ENCODE results near the gene YWHAH. TPM values are rescaled to one million over a fixed set of nuclear protein-coding genes. Genes with fewer than 3 reads are reported as not detected.
A peak's percentile ranks its signal among the peaks of the same experiment; 100 is the strongest.

The YWHAH gene
- total RNA-seq, 1 donor = 146 TPM

- Histone ChIP-seq H4K20me1 (ENCODE audit: insufficient read depth, low read length) (no peaks in the 10 kb centered on the region), H2AFZ (ENCODE audit: low read length) (no peak overlapping the region), H3K27me3 (ENCODE audit: insufficient read depth, low read length) (no peaks in the 10 kb centered on the region), H3K79me2 (ENCODE audit: insufficient read depth, low read length) (no peaks in the 10 kb centered on the region), H3K9me3 (ENCODE audit: low read depth, low read length) (no peaks in the 10 kb centered on the region), H3K4me1 (ENCODE audit: insufficient read depth, low read length) (no peaks in the 10 kb centered on the region), H3K36me3 (ENCODE audit: insufficient read depth, low read length) (peaks cover 15% of the 10 kb centered on the region), H3K4me2 (ENCODE audit: insufficient read depth, low read length) (no peak overlapping the region), H3K4me3 (ENCODE audit: insufficient read depth, low read length) (no peak overlapping the region), H3K27ac (ENCODE audit: low read depth, low read length) (peak overlapping the region; percentile 2)
- peak; percentile 54 for DNase-seq (ENCODE audit: insufficient read length, low spot score, missing footprints)
- no peak for TF ChIP-seq CTCF (IDR thresholded peaks at IDR 0.05; ENCODE audit: extremely low read depth, low read depth, low read length)
Measured at GRCh38 chr22:31897842-31898805, 46.2 kb upstream of the YWHAH start.

GRCh38 chr22:31898926-31899325, 45.4 kb upstream of the YWHAH start:
- H3K27me3 ChIP-seq (ENCODE audit: insufficient read depth, low read length) = no peaks in the 10 kb centered on the region
- H3K4me3 ChIP-seq (ENCODE audit: insufficient read depth, low read length) = no peak overlapping the region
- TF ChIP-seq CTCF (IDR thresholded peaks at IDR 0.05; ENCODE audit: extremely low read depth, low read depth, low read length) = no peak
- no peaks in the 10 kb centered on the region for H3K79me2 ChIP-seq (ENCODE audit: insufficient read depth, low read length)
- no peak overlapping the region for H2AFZ ChIP-seq (ENCODE audit: low read length)
- no peak overlapping the region for H3K27ac ChIP-seq (ENCODE audit: low read depth, low read length)
- no peak for DNase-seq (ENCODE audit: insufficient read length, low spot score, missing footprints)
- H3K9me3 ChIP-seq (ENCODE audit: low read depth, low read length) = no peaks in the 10 kb centered on the region
- H3K4me1 ChIP-seq (ENCODE audit: insufficient read depth, low read length) = no peaks in the 10 kb centered on the region
- H3K4me2 ChIP-seq (ENCODE audit: insufficient read depth, low read length) = no peak overlapping the region
- H4K20me1 ChIP-seq (ENCODE audit: insufficient read depth, low read length) = no peaks in the 10 kb centered on the region
- H3K36me3 ChIP-seq (ENCODE audit: insufficient read depth, low read length) = peaks cover 8% of the 10 kb centered on the region

- no peaks in the 10 kb centered on the region for H3K79me2 ChIP-seq (ENCODE audit: insufficient read depth, low read length)
- H3K27me3 ChIP-seq (ENCODE audit: insufficient read depth, low read length) = no peaks in the 10 kb centered on the region
- no peak overlapping the region for H2AFZ ChIP-seq (ENCODE audit: low read length)
- TF ChIP-seq CTCF (IDR thresholded peaks at IDR 0.05; ENCODE audit: extremely low read depth, low read depth, low read length) = no peak
- no peaks in the 10 kb centered on the region for H3K9me3 ChIP-seq (ENCODE audit: low read depth, low read length)
- H3K4me2 ChIP-seq (ENCODE audit: insufficient read depth, low read length) = no peak overlapping the region
- no peaks in the 10 kb centered on the region for H3K4me1 ChIP-seq (ENCODE audit: insufficient read depth, low read length)
- no peak overlapping the region for H3K4me3 ChIP-seq (ENCODE audit: insufficient read depth, low read length)
- H3K36me3 ChIP-seq (ENCODE audit: insufficient read depth, low read length) = peaks cover 8% of the 10 kb centered on the region
- no peak overlapping the region for H3K27ac ChIP-seq (ENCODE audit: low read depth, low read length)
- H4K20me1 ChIP-seq (ENCODE audit: insufficient read depth, low read length) = no peaks in the 10 kb centered on the region
- DNase-seq (ENCODE audit: insufficient read length, low spot score, missing footprints) = no peak
Measured at GRCh38 chr22:31899669-31900068, 44.7 kb upstream of the YWHAH start.

- Histone ChIP-seq H2AFZ (ENCODE audit: low read length) (no peak overlapping the region), H3K4me1 (ENCODE audit: insufficient read depth, low read length) (no peaks in the 10 kb centered on the region), H4K20me1 (ENCODE audit: insufficient read depth, low read length) (no peaks in the 10 kb centered on the region), H3K4me3 (ENCODE audit: insufficient read depth, low read length) (no peak overlapping the region), H3K27ac (ENCODE audit: low read depth, low read length) (no peak overlapping the region), H3K27me3 (ENCODE audit: insufficient read depth, low read length) (no peaks in the 10 kb centered on the region), H3K79me2 (ENCODE audit: insufficient read depth, low read length) (no peaks in the 10 kb centered on the region), H3K4me2 (ENCODE audit: insufficient read depth, low read length) (no peak overlapping the region), H3K36me3 (ENCODE audit: insufficient read depth, low read length) (peaks cover 5% of the 10 kb centered on the region), H3K9me3 (ENCODE audit: low read depth, low read length) (no peaks in the 10 kb centered on the region)
- DNase-seq (ENCODE audit: insufficient read length, low spot score, missing footprints) = peak; percentile 42
- no peak for TF ChIP-seq CTCF (IDR thresholded peaks at IDR 0.05; ENCODE audit: extremely low read depth, low read depth, low read length)
Measured at GRCh38 chr22:31901388-31902137, 42.8 kb upstream of the YWHAH start.

All from osteoblast (primary cell).